ENCODE results near the gene CH25H. TPM values are rescaled to one million over a fixed set of nuclear protein-coding genes. Genes with fewer than 3 reads are reported as not detected.
"Not testable (repeated sequence)": the region's sequence is repeated elsewhere in the genome, so short reads cannot be mapped to it uniquely, and the experiment has no call there.

The CH25H gene
- not detected in 3 replicates for total RNA-seq
- long read RNA-seq = 0 reads

- Mint-ChIP-seq H3K9me3 (ENCODE audit: low read depth) (no peaks in the 10 kb centered on the region), H3K36me3 (ENCODE audit: low read depth) (no peaks in the 10 kb centered on the region), H3K27ac (ENCODE audit: unreplicated experiment) (peak within 1 kb of the TSS; percentile 72), H3K4me3 (ENCODE audit: unreplicated experiment) (peak within 1 kb of the TSS; percentile 78), H3K4me1 (ENCODE audit: low read depth) (peaks cover 22% of the 10 kb centered on the region), H3K27me3 (ENCODE audit: low read depth) (peaks cover 32% of the 10 kb centered on the region)
- DNase-seq (ENCODE audit: low spot score) = no peak
- no peak for TF ChIP-seq CTCF (IDR thresholded peaks at IDR 0.05)
Measured at GRCh38 chr10:89207181-89207800, at the start of gene CH25H. CH25H (minus strand) TSS chr10:89207317; CDS start chr10:89207292, 25 bp downstream.

- TF ChIP-seq CTCF (IDR thresholded peaks at IDR 0.05) = no peak
- Mint-ChIP-seq H3K27ac (ENCODE audit: unreplicated experiment) (no peak overlapping the region), H3K4me1 (ENCODE audit: low read depth) (peaks cover 8% of the 10 kb centered on the region), H3K4me3 (ENCODE audit: unreplicated experiment) (no peak overlapping the region), H3K36me3 (ENCODE audit: low read depth) (no peaks in the 10 kb centered on the region), H3K9me3 (ENCODE audit: low read depth) (no peaks in the 10 kb centered on the region), H3K27me3 (ENCODE audit: low read depth) (peaks cover 5% of the 10 kb centered on the region)
- DNase-seq (ENCODE audit: low spot score) = no peak
Measured at GRCh38 chr10:89256340-89256739, 49.2 kb upstream of the CH25H start.

- peaks cover 5% of the 10 kb centered on the region for H3K27me3 Mint-ChIP-seq (ENCODE audit: low read depth)
- no peak overlapping the region for H3K27ac Mint-ChIP-seq (ENCODE audit: unreplicated experiment)
- TF ChIP-seq CTCF (IDR thresholded peaks at IDR 0.05) = no peak
- no peak for DNase-seq (ENCODE audit: low spot score)
- no peaks in the 10 kb centered on the region for H3K36me3 Mint-ChIP-seq (ENCODE audit: low read depth)
- no peaks in the 10 kb centered on the region for H3K9me3 Mint-ChIP-seq (ENCODE audit: low read depth)
- H3K4me3 Mint-ChIP-seq (ENCODE audit: unreplicated experiment) = no peak overlapping the region
- peaks cover 10% of the 10 kb centered on the region for H3K4me1 Mint-ChIP-seq (ENCODE audit: low read depth)
Measured at GRCh38 chr10:89255793-89256192, 48.7 kb upstream of the CH25H start.

GRCh38 chr10:89255091-89255579 lies 48.0 kb upstream of the CH25H start:
- H3K4me3 Mint-ChIP-seq (ENCODE audit: unreplicated experiment); H3K36me3 Mint-ChIP-seq (ENCODE audit: low read depth): not testable (repeated sequence)

GRCh38 chr10:89252225-89252585 lies 45.1 kb upstream of the CH25H start:
- DNase-seq (ENCODE audit: low spot score) = no peak
- Mint-ChIP-seq H3K27ac (ENCODE audit: unreplicated experiment) (no peak overlapping the region), H3K9me3 (ENCODE audit: low read depth) (no peaks in the 10 kb centered on the region), H3K4me3 (ENCODE audit: unreplicated experiment) (no peak overlapping the region), H3K4me1 (ENCODE audit: low read depth) (peaks cover 9% of the 10 kb centered on the region), H3K36me3 (ENCODE audit: low read depth) (no peaks in the 10 kb centered on the region), H3K27me3 (ENCODE audit: low read depth) (peaks cover under 1% of the 10 kb centered on the region)
- no peak for TF ChIP-seq CTCF (IDR thresholded peaks at IDR 0.05)

More at GRCh38 chr10:89255091-89255579, 48.0 kb upstream of the CH25H start:
- DNase-seq (ENCODE audit: low spot score); H3K4me1 Mint-ChIP-seq (ENCODE audit: low read depth); H3K9me3 Mint-ChIP-seq (ENCODE audit: low read depth); H3K27ac Mint-ChIP-seq (ENCODE audit: unreplicated experiment); H3K27me3 Mint-ChIP-seq (ENCODE audit: low read depth): not testable (repeated sequence)
